ENCODE results near the gene MAN2B2.

GRCh38 chr4:6530301-6530700 is 44.7 kb upstream of the MAN2B2 start:
- TF ChIP-seq POLR2A (IDR thresholded peaks at IDR 0.05) (no peak), EP300 (IDR thresholded peaks at IDR 0.05) (no peak)

All from sigmoid colon (tissue), 4 donors.